LNCaP clone FGC (cell line): ENCODE measurements around the gene ATG9A.

Experiments
- DNase-seq: peaks from one replicate; pipeline ENCODE4 v3.0.0-alpha.2; 2011; ENCODE audit warnings: low read depth
- H3K4me3 ChIP-seq: 2 replicates; pipeline ENCODE4 v1.5.1; 2011; ENCODE audit warnings: mild to moderate bottlenecking, low read depth, low read length, control low read depth
- CTCF ChIP-seq: IDR thresholded peaks from 2 replicates; pipeline ENCODE4 v1.5.1; 2012; ENCODE audit warnings: mild to moderate bottlenecking; ENCODE audit not compliant: control insufficient read depth, insufficient read depth; ENCODE audit errors: extremely low read depth

ATG9A gene

GRCh38 chr2:219178377-219179175 is 50.9 kb downstream of the ATG9A start:
- no peak for DNase-seq
- no peak for TF ChIP-seq CTCF

GRCh38 chr2:219177552-219178376 is 51.7 kb downstream of the ATG9A start, which contains the start of gene RETREG2:
TSS of gene RETREG2 (plus strand) at chr2:219178275. CDS start at chr2:219178353, 78 bp downstream.
- TF ChIP-seq CTCF, result peak; percentile 65
- H3K4me3 ChIP-seq, result peak within 1 kb of the TSS; percentile 75
- peak; percentile 61 for DNase-seq

More at GRCh38 chr2:219178377-219179175, 50.9 kb downstream of the ATG9A start:
- peak overlapping the region; percentile 75 for H3K4me3 ChIP-seq

GRCh38 chr2:219176818-219177551 is 52.5 kb downstream of the ATG9A start, which contains the start of gene CNPPD1:
TSS of gene CNPPD1 (minus strand) at chr2:219176925. CDS start at chr2:219176828, 97 bp downstream.
- TF ChIP-seq CTCF, result no peak
- DNase-seq, result peak; percentile 23

GRCh38 chr2:219175928-219176817 is 53.3 kb downstream of the ATG9A start:
- TF ChIP-seq CTCF, result 0 out of 2 replicates have a peak, but pooled peaks have one; percentile 12
- no peak for DNase-seq
- peak overlapping the region; percentile 75 for H3K4me3 ChIP-seq

More at GRCh38 chr2:219176818-219177551, 52.5 kb downstream of the ATG9A start, which contains the start of gene CNPPD1:
- peak within 1 kb of the TSS; percentile 75 for H3K4me3 ChIP-seq

GRCh38 chr2:219175486-219175885 is 54.0 kb downstream of the ATG9A start:
- peak overlapping the region; percentile 75 for H3K4me3 ChIP-seq
- no peak for DNase-seq
- TF ChIP-seq CTCF, result no peak
